HG02938 (cell line): Measurements from ENCODE around the gene PPP1R9A.

Source experiments
- ATAC-seq: cut with Tn5 transposase; IDR thresholded peaks from one replicate; pipeline ENCODE4 v1.9.1; 2021; ENCODE audit warnings: mild to moderate bottlenecking, moderate library complexity; ENCODE audit not compliant: unreplicated experiment

Gene PPP1R9A

GRCh38 chr7:94907026-94907810, at the start of gene PPP1R9A:
PPP1R9A (plus strand) TSS chr7:94907594; CDS start chr7:94910114, 2,520 bp downstream.
- ATAC-seq, result no peak

GRCh38 chr7:94871132-94871531, 36.3 kb upstream of the PPP1R9A start:
- ATAC-seq, result no peak

- ATAC-seq, result no peak
Observed at GRCh38 chr7:94873239-94873638, 34.2 kb upstream of the PPP1R9A start.

- ATAC-seq, result no peak
Observed at GRCh38 chr7:94874036-94874785, 33.2 kb upstream of the PPP1R9A start.

GRCh38 chr7:94875201-94875600, 32.2 kb upstream of the PPP1R9A start:
- no peak for ATAC-seq

GRCh38 chr7:94877731-94878670, 29.4 kb upstream of the PPP1R9A start:
- no peak for ATAC-seq

GRCh38 chr7:94882891-94883290, 24.5 kb upstream of the PPP1R9A start:
- ATAC-seq, result no peak

- ATAC-seq, result no peak
Observed at GRCh38 chr7:94883616-94884015, 23.8 kb upstream of the PPP1R9A start.

- ATAC-seq, result no peak
Observed at GRCh38 chr7:94888551-94888950, 18.8 kb upstream of the PPP1R9A start.

- ATAC-seq, result no peak
Observed at GRCh38 chr7:94888995-94889523, 18.3 kb upstream of the PPP1R9A start.

GRCh38 chr7:94890216-94890615, 17.2 kb upstream of the PPP1R9A start:
- ATAC-seq, result no peak

GRCh38 chr7:94893661-94894060, 13.7 kb upstream of the PPP1R9A start:
- no peak for ATAC-seq

- no peak for ATAC-seq
Observed at GRCh38 chr7:94897541-94897940, 9.9 kb upstream of the PPP1R9A start.

- ATAC-seq, result no peak
Observed at GRCh38 chr7:94898340-94898739, 9.1 kb upstream of the PPP1R9A start.

- ATAC-seq, result no peak
Observed at GRCh38 chr7:94901981-94902380, 5.4 kb upstream of the PPP1R9A start.

- no peak for ATAC-seq
Observed at GRCh38 chr7:94903971-94904370, 3.4 kb upstream of the PPP1R9A start.

GRCh38 chr7:94904982-94905381, 2.4 kb upstream of the PPP1R9A start:
- no peak for ATAC-seq

GRCh38 chr7:94906065-94906851, 1.1 kb upstream of the PPP1R9A start:
- ATAC-seq, result no peak

GRCh38 chr7:94907811-94908322, 473 bp downstream of the PPP1R9A start:
- no peak for ATAC-seq
